Mucosa of descending colon (tissue), 3 donors: ENCODE measurements around the gene SLC2A9. TPM values are rescaled to one million over a fixed set of nuclear protein-coding genes. Genes with fewer than 3 reads are reported as not detected.

ENCODE experiments used
- ATAC-seq: fragments of 200-7000 bp; cut with Tn5 transposase; one replicate; pipeline ENCODE4 v1.9.1; 2020; ENCODE audit warnings: mild to moderate bottlenecking, moderate library complexity
- DNase-seq, 3 donors: peaks; one replicate each; pipeline ENCODE4 v3.0.0-alpha.2; 2020
- H3K36me3 ChIP-seq: fragments of 200-600 bp; one replicate; pipeline ENCODE4 v1.8.0; 2021; ENCODE audit warnings: low read depth, mild to moderate bottlenecking
- H3K4me1 ChIP-seq: fragments of 200-600 bp; one replicate; pipeline ENCODE4 v1.8.0; 2021; ENCODE audit warnings: low read depth, mild to moderate bottlenecking
- H3K4me3 ChIP-seq: fragments of 200-600 bp; one replicate; pipeline ENCODE4 v1.8.0; 2021; ENCODE audit warnings: mild to moderate bottlenecking
- H3K9me3 ChIP-seq: fragments of 200-600 bp; one replicate; pipeline ENCODE4 v1.8.0; 2021; ENCODE audit warnings: mild to moderate bottlenecking
- intact Hi-C, 2 donors: fragments of 100-400 bp; cut with DNase I in 1 of 2; cut with micrococcal nuclease in 1 of 2; formaldehyde crosslinking; loops; one replicate each; pipeline versions ENCODE4 v1.11.0 to v1.11.1; 2022; cut with DNase I, micrococcal nuclease
- total RNA-seq, 3 donors: library from RNA; stranded (reverse); fragmentation: NEBNext Ultra II Directional in 2 of 3; extraction: Animal tissue kit (Norgen Biotek cat#: 25700) in 2 of 3; gene quantifications; one replicate each; pipeline versions ENCODE4 v1.2.1 to v1.2.4, GENCODE V29; 2021 to 2023
- TF ChIP-seq, protein P1 (sequence below): fragments of 200-600 bp; IDR thresholded peaks from one replicate; pipeline ENCODE4 v1.8.0; 2022; ENCODE audit warnings: antibody characterized with exemption, mild to moderate bottlenecking
- donor health status: DM: no; HTN: no; CAD: no; lungs with moderate emphysema.
- donor health status: DM: no; HTN: no; CAD: no.
- donor health status: DM: no; HTN: yes; CAD: no.

The SLC2A9 gene
- total RNA-seq, 3 donors from 2014 or later: 4.8 to 8.9 (median 8.1) TPM

GRCh38 chr4:9943761-9944160 is 77.5 kb downstream of the SLC2A9 start:
- Histone ChIP-seq H3K4me3 (no peak overlapping the region), H3K36me3 (no peaks in the 10 kb centered on the region), H3K4me1 (no peaks in the 10 kb centered on the region), H3K9me3 (no peaks in the 10 kb centered on the region)
- intact Hi-C loops: no loop called here
- DNase-seq: no peak
- no peak for ATAC-seq
- TF ChIP-seq, protein P1, sequence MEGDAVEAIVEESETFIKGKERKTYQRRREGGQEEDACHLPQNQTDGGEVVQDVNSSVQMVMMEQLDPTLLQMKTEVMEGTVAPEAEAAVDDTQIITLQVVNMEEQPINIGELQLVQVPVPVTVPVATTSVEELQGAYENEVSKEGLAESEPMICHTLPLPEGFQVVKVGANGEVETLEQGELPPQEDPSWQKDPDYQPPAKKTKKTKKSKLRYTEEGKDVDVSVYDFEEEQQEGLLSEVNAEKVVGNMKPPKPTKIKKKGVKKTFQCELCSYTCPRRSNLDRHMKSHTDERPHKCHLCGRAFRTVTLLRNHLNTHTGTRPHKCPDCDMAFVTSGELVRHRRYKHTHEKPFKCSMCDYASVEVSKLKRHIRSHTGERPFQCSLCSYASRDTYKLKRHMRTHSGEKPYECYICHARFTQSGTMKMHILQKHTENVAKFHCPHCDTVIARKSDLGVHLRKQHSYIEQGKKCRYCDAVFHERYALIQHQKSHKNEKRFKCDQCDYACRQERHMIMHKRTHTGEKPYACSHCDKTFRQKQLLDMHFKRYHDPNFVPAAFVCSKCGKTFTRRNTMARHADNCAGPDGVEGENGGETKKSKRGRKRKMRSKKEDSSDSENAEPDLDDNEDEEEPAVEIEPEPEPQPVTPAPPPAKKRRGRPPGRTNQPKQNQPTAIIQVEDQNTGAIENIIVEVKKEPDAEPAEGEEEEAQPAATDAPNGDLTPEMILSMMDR: no peak

DNA sequence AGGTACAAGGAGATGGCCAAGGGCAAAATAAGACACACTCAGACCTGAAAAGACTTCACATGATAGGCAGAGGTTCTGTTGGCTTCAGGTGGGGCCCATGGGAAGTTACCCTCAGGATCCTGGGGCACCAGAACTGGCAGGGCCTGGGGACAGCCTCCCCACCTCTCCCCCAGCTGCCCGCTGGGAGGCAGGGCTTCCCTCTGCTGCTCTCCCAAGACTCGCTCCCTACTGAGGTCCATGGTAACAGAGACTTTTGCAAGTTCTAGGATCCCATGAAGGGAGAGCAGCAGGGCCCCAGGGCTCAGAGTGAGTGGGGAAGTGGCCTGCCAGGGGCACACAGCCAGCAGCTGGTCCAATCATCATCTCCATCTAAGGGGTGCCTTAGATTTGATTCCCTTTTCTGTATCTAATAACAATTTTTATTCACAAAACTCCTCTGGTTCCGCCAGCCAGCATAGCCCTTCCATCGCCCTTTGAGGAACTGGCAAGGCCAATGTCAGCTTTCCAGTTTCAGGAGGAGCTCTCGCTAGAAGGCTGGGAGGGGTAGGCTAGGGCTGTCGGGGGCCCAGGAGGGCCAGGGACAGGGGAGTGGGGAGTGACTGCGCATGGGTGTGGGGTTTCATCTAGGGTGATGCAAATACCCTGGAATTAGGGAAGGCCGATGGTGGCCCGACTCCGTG is 78.2 kb downstream of the SLC2A9 start:
- DNase-seq (no peak), ATAC-seq (no peak)
- intact Hi-C loops: no loop called here
- TF ChIP-seq, protein P1: no peak
- H3K4me3 ChIP-seq: no peak overlapping the region
- no peaks in the 10 kb centered on the region for H3K9me3 ChIP-seq
- no peaks in the 10 kb centered on the region for H3K36me3 ChIP-seq
- no peaks in the 10 kb centered on the region for H3K4me1 ChIP-seq

DNA sequence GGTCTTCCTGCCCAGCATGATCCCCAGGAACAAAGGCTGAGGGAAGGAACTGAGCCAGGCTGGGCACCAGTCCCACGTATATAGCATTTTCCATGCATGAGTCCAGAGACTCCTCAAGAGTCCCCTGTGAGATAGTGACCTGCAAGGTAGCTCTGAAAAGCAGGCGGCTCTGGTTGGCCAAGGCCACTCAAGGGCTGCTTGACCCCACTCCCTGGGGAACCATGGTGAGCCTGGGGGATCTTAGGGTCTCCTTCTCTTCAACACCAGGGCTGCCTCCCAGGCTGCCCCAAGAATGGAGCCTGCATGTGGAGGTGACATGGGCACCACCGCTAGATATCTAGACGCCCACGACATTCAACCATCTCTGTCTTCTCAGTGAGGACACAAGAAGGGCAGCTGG is 79.2 kb downstream of the SLC2A9 start:
- Histone ChIP-seq H3K36me3 (no peaks in the 10 kb centered on the region), H3K4me1 (no peaks in the 10 kb centered on the region), H3K4me3 (no peak overlapping the region), H3K9me3 (no peaks in the 10 kb centered on the region)
- ATAC-seq: no peak
- TF ChIP-seq, protein P1: no peak
- DNase-seq: no peak
- intact Hi-C loops: no loop called here

DNA sequence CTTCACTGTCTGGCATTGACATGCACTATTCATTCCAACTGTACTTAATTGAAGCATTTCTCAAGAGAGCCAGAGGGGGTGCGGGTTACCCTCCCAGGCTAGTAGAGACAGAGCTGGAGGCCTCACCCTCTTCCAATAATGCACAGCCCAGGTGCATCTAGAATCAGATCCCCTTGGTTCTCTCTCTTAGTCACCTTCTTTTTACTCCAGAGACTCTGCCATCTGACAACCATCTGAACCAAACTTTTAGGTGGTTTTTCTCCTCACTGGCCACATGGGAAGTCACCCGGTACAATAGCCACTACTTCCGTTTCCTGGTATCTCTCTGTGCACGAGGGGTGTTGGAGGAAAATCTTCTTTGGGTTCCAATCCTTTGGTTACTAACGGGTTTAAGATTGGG is 81.3 kb downstream of the SLC2A9 start:
- DNase-seq (no peak), ATAC-seq (no peak)
- Histone ChIP-seq H3K9me3 (no peaks in the 10 kb centered on the region), H3K36me3 (no peaks in the 10 kb centered on the region), H3K4me3 (no peak overlapping the region), H3K4me1 (no peaks in the 10 kb centered on the region)
- intact Hi-C loops: no loop called here
- TF ChIP-seq, protein P1: no peak

GRCh38 chr4:9938933-9939332 is 82.4 kb downstream of the SLC2A9 start:
- ATAC-seq: no peak
- intact Hi-C loops: no loop called here
- no peak overlapping the region for H3K4me3 ChIP-seq
- TF ChIP-seq, protein P1: no peak
- H3K4me1 ChIP-seq: no peaks in the 10 kb centered on the region
- H3K36me3 ChIP-seq: no peaks in the 10 kb centered on the region
- DNase-seq: no peak
- H3K9me3 ChIP-seq: no peaks in the 10 kb centered on the region

DNA sequence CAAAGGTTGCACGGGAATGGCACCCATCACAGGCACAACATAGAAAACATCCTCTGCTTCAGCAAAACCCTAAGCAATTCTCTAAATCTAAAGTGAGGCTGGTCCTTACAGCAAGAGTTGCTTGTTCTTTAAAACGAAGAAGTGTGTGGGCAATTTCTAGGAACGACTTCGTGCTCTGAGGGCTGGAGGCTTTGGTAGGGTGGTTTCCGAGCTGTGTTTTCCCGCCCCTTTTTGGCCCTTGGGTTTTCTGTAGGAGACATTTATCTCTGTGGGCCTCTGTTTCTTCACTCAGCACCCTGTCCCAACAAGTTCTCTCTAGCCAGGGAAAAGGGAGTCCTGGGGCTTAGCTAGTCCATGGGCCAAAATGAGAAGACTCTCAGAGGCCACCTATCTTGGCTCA is 84.2 kb downstream of the SLC2A9 start:
- intact Hi-C loops: no loop called here
- H3K4me3 ChIP-seq: no peak overlapping the region
- H3K36me3 ChIP-seq: no peaks in the 10 kb centered on the region
- TF ChIP-seq, protein P1: no peak
- no peak for DNase-seq
- no peaks in the 10 kb centered on the region for H3K4me1 ChIP-seq
- H3K9me3 ChIP-seq: no peaks in the 10 kb centered on the region
- ATAC-seq: no peak
